Measurements from ENCODE around the gene OTOA. TPM values are rescaled to one million over a fixed set of nuclear protein-coding genes. Genes with fewer than 3 reads are reported as not detected.
"Not testable (repeated sequence)": the region's sequence is repeated elsewhere in the genome, so short reads cannot be mapped to it uniquely, and the experiment has no call there.

The OTOA gene
- total RNA-seq, 1 donor from 2014 or later, result not detected

DNA sequence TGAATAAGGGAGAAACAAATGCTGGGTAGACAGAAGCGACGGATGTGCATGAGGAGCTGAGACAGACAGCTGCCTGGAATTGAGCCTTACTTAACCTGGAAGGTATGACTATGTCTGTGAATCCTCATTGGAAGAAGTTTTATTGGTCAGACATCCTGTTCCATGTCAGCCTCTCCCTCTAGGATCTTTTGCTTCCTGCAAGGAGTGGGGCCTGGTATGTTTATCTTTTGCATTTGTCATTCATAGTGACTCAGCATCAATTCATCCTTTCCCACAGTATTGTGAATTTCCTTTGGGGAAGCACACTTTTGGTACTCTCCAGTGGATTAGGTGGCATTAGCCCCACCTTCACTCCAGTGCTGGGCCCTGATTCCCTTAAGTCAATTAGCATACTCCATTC lies 105.5 kb downstream of the OTOA start:
- H3K4me3 ChIP-seq; DNase-seq (ENCODE audit: low spot score); H3K27me3 Mint-ChIP-seq (ENCODE audit: insufficient read depth, low read depth); H4K20me1 ChIP-seq (ENCODE audit: low read depth); H3K36me3 Mint-ChIP-seq; H3K9me3 ChIP-seq (ENCODE audit: low read depth); H3K4me3 Mint-ChIP-seq; H3K27ac ChIP-seq; H3K27me3 ChIP-seq; H3K4me1 Mint-ChIP-seq; H3K27ac Mint-ChIP-seq; H3K79me2 ChIP-seq (ENCODE audit: low read depth); H3K36me3 ChIP-seq; H3F3A ChIP-seq (ENCODE audit: low read depth); H3K9me3 Mint-ChIP-seq; H3K4me2 ChIP-seq; H2AFZ ChIP-seq (replicated peaks); H3K9ac ChIP-seq; H3K4me1 ChIP-seq: not testable (repeated sequence)

DNA sequence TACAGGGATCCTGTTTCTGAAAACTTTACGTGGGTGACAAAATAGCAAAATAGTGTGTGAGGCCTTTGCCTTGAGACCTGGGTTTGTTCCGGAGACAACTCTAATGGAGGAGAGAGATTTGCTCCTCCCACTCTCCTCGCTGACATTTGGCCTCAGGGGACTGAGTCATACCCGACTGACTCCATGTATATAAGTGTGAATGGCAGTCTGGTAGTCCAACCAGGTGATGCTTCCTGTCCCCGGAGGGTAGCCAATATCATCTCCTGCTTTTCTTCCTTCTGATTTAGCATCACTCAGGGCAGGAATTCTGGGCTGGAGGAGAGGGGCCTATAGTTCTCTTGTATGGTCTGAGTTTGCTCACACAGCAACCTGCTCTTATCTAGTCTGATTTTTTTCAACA lies 106.8 kb downstream of the OTOA start:
- not testable (repeated sequence) for H3K27me3 ChIP-seq; H3K27ac Mint-ChIP-seq; H3K4me2 ChIP-seq; H3K27me3 Mint-ChIP-seq (ENCODE audit: insufficient read depth, low read depth); DNase-seq (ENCODE audit: low spot score); H2AFZ ChIP-seq (replicated peaks); H3K36me3 Mint-ChIP-seq; H3K4me3 Mint-ChIP-seq; H3K9me3 ChIP-seq (ENCODE audit: low read depth); H3K9me3 Mint-ChIP-seq; H3K4me1 Mint-ChIP-seq; H3K4me1 ChIP-seq; H3F3A ChIP-seq (ENCODE audit: low read depth); H3K79me2 ChIP-seq (ENCODE audit: low read depth); H3K4me3 ChIP-seq; H3K9ac ChIP-seq; H3K27ac ChIP-seq; H4K20me1 ChIP-seq (ENCODE audit: low read depth); H3K36me3 ChIP-seq

DNA sequence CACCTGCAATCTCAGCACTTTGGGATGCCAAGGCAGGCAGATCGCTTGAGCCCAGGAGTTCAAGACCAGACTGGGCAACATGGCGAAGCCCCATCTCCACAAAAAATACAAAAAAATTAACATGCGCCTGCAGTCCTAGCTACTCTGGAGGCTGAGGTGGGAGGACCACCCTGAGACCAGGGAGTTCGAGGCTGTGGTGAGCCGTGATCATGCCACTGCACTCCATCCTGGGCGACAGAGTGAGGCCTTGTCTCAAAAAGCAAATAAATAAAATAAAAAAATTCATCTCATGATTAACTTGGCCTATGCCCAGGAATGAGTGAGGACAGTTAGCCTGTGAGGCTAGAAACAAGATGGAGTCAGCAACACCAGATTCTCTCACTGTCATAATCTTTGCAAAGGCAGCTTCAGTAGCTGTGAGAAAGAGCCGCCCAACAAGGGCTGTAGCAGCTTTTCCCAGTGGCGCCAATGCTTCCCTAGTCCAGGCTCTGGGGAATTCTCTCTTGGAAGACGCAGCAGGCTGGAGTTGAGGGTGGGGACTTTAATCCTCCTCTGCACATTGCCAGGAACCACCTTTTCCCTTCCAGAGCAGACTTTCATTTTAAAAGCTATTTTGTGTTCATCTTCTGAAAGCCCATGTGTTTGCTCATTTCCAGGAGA lies 108.9 kb downstream of the OTOA start:
- H3K79me2 ChIP-seq (ENCODE audit: low read depth); H4K20me1 ChIP-seq (ENCODE audit: low read depth); H3F3A ChIP-seq (ENCODE audit: low read depth); H3K9me3 ChIP-seq (ENCODE audit: low read depth); H3K27ac ChIP-seq; H3K27me3 ChIP-seq; H3K4me1 ChIP-seq; H3K4me3 Mint-ChIP-seq; H3K4me2 ChIP-seq; H3K4me3 ChIP-seq; H3K9me3 Mint-ChIP-seq; H3K36me3 ChIP-seq; H3K27me3 Mint-ChIP-seq (ENCODE audit: insufficient read depth, low read depth); H3K4me1 Mint-ChIP-seq; H3K9ac ChIP-seq; H3K36me3 Mint-ChIP-seq; H3K27ac Mint-ChIP-seq: not testable (repeated sequence)
- peak; percentile 29 for DNase-seq (ENCODE audit: low spot score)
- H2AFZ ChIP-seq (replicated peaks), result peak overlapping the region; percentile 26

DNA sequence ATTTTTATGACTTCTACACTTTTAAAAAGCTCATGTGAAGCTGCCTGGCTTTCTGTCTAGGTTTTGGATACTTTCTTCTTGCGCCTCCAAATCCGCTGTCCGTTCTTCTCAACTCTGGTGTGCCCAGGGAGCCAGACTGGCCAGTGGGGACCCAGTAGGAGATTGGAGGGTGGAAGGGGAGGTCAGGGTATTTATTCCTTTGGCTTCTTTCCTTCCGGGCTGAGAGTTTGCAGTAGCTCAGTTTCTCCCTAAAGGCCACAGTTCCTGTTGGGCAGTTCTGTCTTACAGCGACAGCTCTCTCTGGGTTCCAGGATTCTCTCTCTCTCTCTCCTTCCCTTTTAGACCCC lies 109.4 kb downstream of the OTOA start:
- not testable (repeated sequence) for H3K4me2 ChIP-seq
- H2AFZ ChIP-seq (replicated peaks), result peak overlapping the region; percentile 26

GRCh38 chr16:21780525-21780924 lies 116.8 kb downstream of the OTOA start:
- H3K27ac ChIP-seq; H4K20me1 ChIP-seq (ENCODE audit: low read depth); H3K9me3 Mint-ChIP-seq; H3K27me3 ChIP-seq; H3K36me3 Mint-ChIP-seq; H3K27me3 Mint-ChIP-seq (ENCODE audit: insufficient read depth, low read depth); H3K9ac ChIP-seq; H3K27ac Mint-ChIP-seq; H3K4me3 Mint-ChIP-seq; H3K4me2 ChIP-seq; H3K79me2 ChIP-seq (ENCODE audit: low read depth); H3K4me3 ChIP-seq; H3K4me1 ChIP-seq; H3K36me3 ChIP-seq; H3K4me1 Mint-ChIP-seq; H3F3A ChIP-seq (ENCODE audit: low read depth); DNase-seq (ENCODE audit: low spot score); H3K9me3 ChIP-seq (ENCODE audit: low read depth); H2AFZ ChIP-seq (replicated peaks): not testable (repeated sequence)

More for the DNA sequence above, 109.4 kb downstream of the OTOA start:
- not testable (repeated sequence) for H4K20me1 ChIP-seq (ENCODE audit: low read depth); H3K9me3 Mint-ChIP-seq; H3K27ac ChIP-seq; DNase-seq (ENCODE audit: low spot score); H3K27me3 Mint-ChIP-seq (ENCODE audit: insufficient read depth, low read depth); H3F3A ChIP-seq (ENCODE audit: low read depth); H3K4me1 ChIP-seq; H3K27me3 ChIP-seq; H3K4me3 ChIP-seq; H3K36me3 Mint-ChIP-seq; H3K27ac Mint-ChIP-seq; H3K79me2 ChIP-seq (ENCODE audit: low read depth); H3K9ac ChIP-seq; H3K4me3 Mint-ChIP-seq; H3K36me3 ChIP-seq; H3K4me1 Mint-ChIP-seq; H3K9me3 ChIP-seq (ENCODE audit: low read depth)

DNA sequence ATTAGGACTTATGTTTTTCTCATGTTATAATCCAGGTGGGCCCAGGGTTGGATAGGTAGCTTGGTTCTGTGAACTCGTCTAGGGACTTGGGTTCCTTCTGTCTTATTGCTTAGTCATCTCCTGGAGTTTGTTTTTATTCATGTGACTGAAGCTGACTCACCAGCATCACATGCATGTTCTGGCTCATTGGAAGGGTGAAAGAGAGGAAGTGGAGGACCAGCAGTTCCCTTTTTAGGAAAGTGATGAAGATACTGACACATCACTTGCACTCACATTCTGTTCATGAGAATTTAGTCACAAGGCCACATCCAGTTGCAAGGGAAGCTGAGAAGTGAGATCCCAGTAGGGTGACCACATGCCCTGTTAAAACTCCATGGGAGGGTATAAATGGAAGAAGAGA lies 126.7 kb downstream of the OTOA start:
- not testable (repeated sequence) for H3F3A ChIP-seq (ENCODE audit: low read depth); H3K4me2 ChIP-seq; H2AFZ ChIP-seq (replicated peaks); H3K36me3 Mint-ChIP-seq; H3K4me3 Mint-ChIP-seq; DNase-seq (ENCODE audit: low spot score); H3K4me3 ChIP-seq; H3K4me1 ChIP-seq; H3K4me1 Mint-ChIP-seq; H3K79me2 ChIP-seq (ENCODE audit: low read depth); H3K9me3 ChIP-seq (ENCODE audit: low read depth); H4K20me1 ChIP-seq (ENCODE audit: low read depth); H3K9me3 Mint-ChIP-seq; H3K27ac Mint-ChIP-seq; H3K27me3 ChIP-seq; H3K27me3 Mint-ChIP-seq (ENCODE audit: insufficient read depth, low read depth); H3K9ac ChIP-seq; H3K27ac ChIP-seq; H3K36me3 ChIP-seq

GRCh38 chr16:21793310-21793709 lies 129.5 kb downstream of the OTOA start:
- H3K27me3 Mint-ChIP-seq (ENCODE audit: insufficient read depth, low read depth); H3K27ac ChIP-seq; H2AFZ ChIP-seq (replicated peaks); DNase-seq (ENCODE audit: low spot score); H3K27ac Mint-ChIP-seq; H3K36me3 ChIP-seq; H3K9me3 ChIP-seq (ENCODE audit: low read depth); H3K4me3 Mint-ChIP-seq; H3K4me2 ChIP-seq; H3K79me2 ChIP-seq (ENCODE audit: low read depth); H3K4me1 ChIP-seq; H3F3A ChIP-seq (ENCODE audit: low read depth); H3K9ac ChIP-seq; H4K20me1 ChIP-seq (ENCODE audit: low read depth); H3K27me3 ChIP-seq; H3K36me3 Mint-ChIP-seq; H3K4me3 ChIP-seq; H3K4me1 Mint-ChIP-seq; H3K9me3 Mint-ChIP-seq: not testable (repeated sequence)

GRCh38 chr16:21798601-21799000 lies 134.8 kb downstream of the OTOA start:
- H3K9ac ChIP-seq; H3K4me1 ChIP-seq; H3K27me3 ChIP-seq; H2AFZ ChIP-seq (replicated peaks); H3K4me1 Mint-ChIP-seq; H3F3A ChIP-seq (ENCODE audit: low read depth); H3K27ac Mint-ChIP-seq; H4K20me1 ChIP-seq (ENCODE audit: low read depth); H3K79me2 ChIP-seq (ENCODE audit: low read depth); H3K27ac ChIP-seq; H3K36me3 ChIP-seq; H3K4me3 ChIP-seq; H3K9me3 Mint-ChIP-seq; H3K4me3 Mint-ChIP-seq; H3K36me3 Mint-ChIP-seq; H3K9me3 ChIP-seq (ENCODE audit: low read depth); H3K4me2 ChIP-seq; H3K27me3 Mint-ChIP-seq (ENCODE audit: insufficient read depth, low read depth); DNase-seq (ENCODE audit: low spot score): not testable (repeated sequence)
